ENCODE results near the gene CTSS.

DNA sequence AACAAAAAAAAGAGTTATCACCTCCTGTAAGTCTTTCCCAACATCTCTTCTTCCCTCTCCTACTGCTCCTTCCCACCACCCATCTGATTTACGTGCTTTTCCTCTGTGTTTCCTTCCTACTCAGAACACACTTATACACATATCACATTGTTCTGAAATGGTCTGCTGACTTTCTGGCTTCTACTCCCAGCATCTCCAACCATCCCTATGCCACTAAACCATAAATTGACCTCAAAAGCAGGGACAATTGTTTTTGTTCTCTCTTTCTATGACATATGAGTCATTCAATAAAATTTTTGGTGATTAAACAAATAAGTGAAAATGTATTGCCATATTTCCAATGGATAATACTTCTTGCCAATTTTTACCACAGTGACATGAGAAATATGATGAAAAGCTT is 76.8 kb downstream of the CTSS start:
- no peak for TF ChIP-seq CTCF (IDR thresholded peaks at IDR 0.05 in 8 of 11, conservative IDR thresholded peaks at IDR 0.05 in 3 of 11)
- no peak for TF ChIP-seq POLR2AphosphoS5 (IDR thresholded peaks at IDR 0.05)
